ENCODE results near the gene SCYGR6. TPM values are rescaled to one million over a fixed set of nuclear protein-coding genes. Genes with fewer than 3 reads are reported as not detected.

SCYGR6 gene
- total RNA-seq, 1 donor from 2014 or later = not detected

DNA sequence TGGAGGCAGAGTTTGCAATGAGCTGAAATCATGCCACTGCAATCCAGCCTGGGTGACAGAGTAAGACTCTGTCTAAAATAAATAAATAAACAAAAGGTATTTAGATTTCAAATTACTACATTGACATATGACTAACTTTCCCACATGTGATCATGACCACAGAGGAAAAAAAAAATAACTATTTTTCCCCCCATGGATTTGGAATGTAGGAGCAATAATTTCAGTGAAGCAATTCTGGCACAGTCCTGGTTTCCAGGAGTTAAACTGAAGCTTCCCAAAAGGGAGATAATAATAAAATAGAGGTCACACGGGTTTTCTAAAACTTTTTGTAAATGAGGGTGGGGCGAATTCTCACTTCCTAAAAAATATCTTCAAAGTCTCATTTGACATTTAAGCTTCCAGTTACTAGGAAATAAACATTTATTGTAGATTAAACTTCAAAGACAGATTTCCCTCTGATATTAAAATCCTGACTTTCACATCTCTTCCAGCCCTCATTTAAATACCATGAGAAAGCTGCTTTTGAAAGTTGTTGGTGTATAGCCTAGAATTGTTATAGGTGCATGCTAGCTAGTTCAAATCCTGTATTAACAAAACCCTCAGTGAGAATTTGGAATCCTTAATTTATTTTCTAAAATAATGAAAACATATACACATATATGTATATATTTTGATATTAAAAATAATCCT, 27.4 kb downstream of the SCYGR6 start:
- H3K4me3 ChIP-seq = no peak overlapping the region
- H3K4me1 ChIP-seq = no peaks in the 10 kb centered on the region
- DNase-seq = no peak
- H3K27ac ChIP-seq (replicated peaks) = no peak overlapping the region
- no peaks in the 10 kb centered on the region for H3K36me3 ChIP-seq
- intact Hi-C loops (cut with micrococcal nuclease) = no loop called here
- peaks cover 8% of the 10 kb centered on the region for H3K9me3 ChIP-seq (replicated peaks)
- TF ChIP-seq, protein P1, sequence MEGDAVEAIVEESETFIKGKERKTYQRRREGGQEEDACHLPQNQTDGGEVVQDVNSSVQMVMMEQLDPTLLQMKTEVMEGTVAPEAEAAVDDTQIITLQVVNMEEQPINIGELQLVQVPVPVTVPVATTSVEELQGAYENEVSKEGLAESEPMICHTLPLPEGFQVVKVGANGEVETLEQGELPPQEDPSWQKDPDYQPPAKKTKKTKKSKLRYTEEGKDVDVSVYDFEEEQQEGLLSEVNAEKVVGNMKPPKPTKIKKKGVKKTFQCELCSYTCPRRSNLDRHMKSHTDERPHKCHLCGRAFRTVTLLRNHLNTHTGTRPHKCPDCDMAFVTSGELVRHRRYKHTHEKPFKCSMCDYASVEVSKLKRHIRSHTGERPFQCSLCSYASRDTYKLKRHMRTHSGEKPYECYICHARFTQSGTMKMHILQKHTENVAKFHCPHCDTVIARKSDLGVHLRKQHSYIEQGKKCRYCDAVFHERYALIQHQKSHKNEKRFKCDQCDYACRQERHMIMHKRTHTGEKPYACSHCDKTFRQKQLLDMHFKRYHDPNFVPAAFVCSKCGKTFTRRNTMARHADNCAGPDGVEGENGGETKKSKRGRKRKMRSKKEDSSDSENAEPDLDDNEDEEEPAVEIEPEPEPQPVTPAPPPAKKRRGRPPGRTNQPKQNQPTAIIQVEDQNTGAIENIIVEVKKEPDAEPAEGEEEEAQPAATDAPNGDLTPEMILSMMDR (IDR thresholded peaks at IDR 0.05; ENCODE audit: borderline replicate concordance) = no peak
- H3K27me3 ChIP-seq (ENCODE audit: low read depth) = no peaks in the 10 kb centered on the region

DNA sequence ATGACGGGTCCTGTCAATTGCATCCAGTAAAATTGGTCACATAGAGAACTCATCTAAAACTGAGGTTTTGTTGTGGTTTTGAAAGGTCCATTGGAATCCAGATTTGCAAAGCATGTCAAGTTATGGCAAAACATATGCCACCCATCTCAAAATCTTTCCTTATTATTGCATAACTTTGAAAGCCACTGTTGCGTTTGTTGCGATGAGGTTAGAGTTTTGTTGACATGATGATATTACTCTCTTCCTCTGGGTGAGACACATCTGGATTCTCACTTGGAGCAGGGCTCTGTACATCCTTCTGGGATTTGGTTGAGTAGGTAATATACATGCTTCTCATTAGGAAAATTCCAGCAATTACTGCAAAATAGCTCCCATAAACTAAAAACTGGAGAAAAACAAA, 37.4 kb downstream of the SCYGR6 start:
- TF ChIP-seq, protein P1 (IDR thresholded peaks at IDR 0.05; ENCODE audit: borderline replicate concordance) = no peak
- no peak overlapping the region for H3K27ac ChIP-seq (replicated peaks)
- no peaks in the 10 kb centered on the region for H3K4me1 ChIP-seq
- intact Hi-C loops (cut with micrococcal nuclease) = no loop called here
- peaks cover 10% of the 10 kb centered on the region for H3K27me3 ChIP-seq (ENCODE audit: low read depth)
- no peak for DNase-seq
- no peaks in the 10 kb centered on the region for H3K9me3 ChIP-seq (replicated peaks)
- no peaks in the 10 kb centered on the region for H3K36me3 ChIP-seq
- H3K4me3 ChIP-seq = no peak overlapping the region

DNA sequence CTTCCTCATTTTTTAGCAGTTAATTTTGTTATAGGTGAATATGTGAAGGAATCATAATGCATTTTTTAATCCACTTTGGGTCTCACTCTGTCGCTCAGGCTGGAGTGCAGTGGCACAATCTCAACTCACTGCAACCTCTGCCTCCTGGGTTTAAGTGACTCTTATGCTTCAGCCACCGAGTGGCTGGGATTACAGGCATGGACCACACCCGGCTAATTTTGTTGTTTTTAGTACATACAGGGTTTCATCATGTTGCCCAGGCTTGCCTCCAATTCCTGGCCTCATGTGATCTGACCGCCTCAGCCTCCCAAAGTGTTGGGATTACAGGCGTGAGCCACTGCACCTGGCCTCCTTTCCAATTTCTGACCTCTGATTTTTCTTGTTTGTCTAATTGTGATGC, 40.3 kb downstream of the SCYGR6 start:
- TF ChIP-seq, protein P1 (IDR thresholded peaks at IDR 0.05; ENCODE audit: borderline replicate concordance) = no peak
- Histone ChIP-seq H3K9me3 (replicated peaks) (no peaks in the 10 kb centered on the region), H3K27me3 (ENCODE audit: low read depth) (peaks cover 10% of the 10 kb centered on the region), H3K4me1 (no peaks in the 10 kb centered on the region), H3K4me3 (no peak overlapping the region), H3K27ac (replicated peaks) (no peak overlapping the region), H3K36me3 (no peaks in the 10 kb centered on the region)
- DNase-seq = no peak
- intact Hi-C loops (cut with micrococcal nuclease) = no loop called here

DNA sequence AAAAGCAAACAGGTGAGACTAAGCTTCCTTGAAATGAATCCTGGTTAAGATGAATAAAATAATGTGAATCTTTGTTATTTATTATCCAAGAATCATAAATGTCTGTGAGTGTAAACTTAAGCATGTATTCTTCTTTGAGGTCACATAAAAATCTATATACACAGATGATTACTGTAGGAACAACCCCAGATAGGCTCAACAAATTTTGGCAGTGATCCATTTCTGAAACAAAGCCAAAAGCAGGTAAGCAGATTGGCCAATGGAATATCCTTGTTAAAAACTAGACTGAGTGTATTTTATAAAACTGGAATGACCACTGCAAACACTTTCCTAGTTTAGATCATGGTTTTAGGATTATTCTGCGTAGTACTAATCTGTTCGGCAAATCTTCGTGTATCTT, 46.6 kb downstream of the SCYGR6 start:
- Histone ChIP-seq H3K27ac (replicated peaks) (no peak overlapping the region), H3K4me3 (no peak overlapping the region), H3K9me3 (replicated peaks) (no peaks in the 10 kb centered on the region), H3K27me3 (ENCODE audit: low read depth) (no peaks in the 10 kb centered on the region), H3K4me1 (no peaks in the 10 kb centered on the region), H3K36me3 (no peaks in the 10 kb centered on the region)
- TF ChIP-seq, protein P1 (IDR thresholded peaks at IDR 0.05; ENCODE audit: borderline replicate concordance) = no peak
- intact Hi-C loops (cut with micrococcal nuclease) = no loop called here
- DNase-seq = no peak

DNA sequence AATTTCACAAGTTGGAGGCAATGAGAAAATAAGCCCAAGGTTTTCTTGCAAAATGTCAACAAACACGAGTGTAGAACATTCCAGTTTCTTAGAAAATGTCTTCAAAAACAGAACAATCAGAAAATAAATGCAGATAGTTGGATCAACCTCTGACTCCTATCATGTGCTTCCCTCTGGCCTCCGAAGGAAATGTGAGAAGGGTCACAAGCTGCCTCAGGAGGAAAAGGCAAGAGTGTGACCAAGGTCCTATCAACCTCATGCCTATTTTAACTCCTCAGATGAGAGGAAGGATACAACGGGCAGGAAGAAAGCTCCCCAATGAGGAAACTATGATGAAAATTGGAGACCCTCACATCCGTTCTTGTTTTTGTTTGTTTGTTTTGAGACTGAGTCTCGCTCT, 50.1 kb downstream of the SCYGR6 start:
- TF ChIP-seq, protein P1 (IDR thresholded peaks at IDR 0.05; ENCODE audit: borderline replicate concordance) = no peak
- Histone ChIP-seq H3K27ac (replicated peaks) (no peak overlapping the region), H3K9me3 (replicated peaks) (no peaks in the 10 kb centered on the region), H3K27me3 (ENCODE audit: low read depth) (no peaks in the 10 kb centered on the region), H3K4me1 (no peaks in the 10 kb centered on the region), H3K4me3 (no peak overlapping the region), H3K36me3 (no peaks in the 10 kb centered on the region)
- no peak for DNase-seq
- intact Hi-C loops (cut with micrococcal nuclease) = no loop called here

Other genes with a start within 250 kb of the SCYGR6 start
- not detected for gene SCYGR2, start 125.9 kb downstream of the SCYGR6 start, total RNA-seq
- not detected for gene SCYGR3, start 109.9 kb downstream of the SCYGR6 start, total RNA-seq
- not detected for gene SCYGR4, start 107.3 kb downstream of the SCYGR6 start, total RNA-seq
- gene SCYGR5, start 58.0 kb downstream of the SCYGR6 start, total RNA-seq = not detected
- gene SLC19A3, start 6.7 kb downstream of the SCYGR6 start, total RNA-seq = 0.74 TPM
- gene SCYGR7, start 3.6 kb upstream of the SCYGR6 start, total RNA-seq = not detected
- gene SCYGR8, start 21.1 kb upstream of the SCYGR6 start, total RNA-seq = not detected
- not detected for gene CCL20, start 89.1 kb upstream of the SCYGR6 start, total RNA-seq
- gene DAW1, start 146.9 kb upstream of the SCYGR6 start, total RNA-seq = 0.19 TPM

Measured in left ventricle myocardium inferior (tissue), 1 donor.